Measurements from ENCODE around the gene CEP126.

DNA sequence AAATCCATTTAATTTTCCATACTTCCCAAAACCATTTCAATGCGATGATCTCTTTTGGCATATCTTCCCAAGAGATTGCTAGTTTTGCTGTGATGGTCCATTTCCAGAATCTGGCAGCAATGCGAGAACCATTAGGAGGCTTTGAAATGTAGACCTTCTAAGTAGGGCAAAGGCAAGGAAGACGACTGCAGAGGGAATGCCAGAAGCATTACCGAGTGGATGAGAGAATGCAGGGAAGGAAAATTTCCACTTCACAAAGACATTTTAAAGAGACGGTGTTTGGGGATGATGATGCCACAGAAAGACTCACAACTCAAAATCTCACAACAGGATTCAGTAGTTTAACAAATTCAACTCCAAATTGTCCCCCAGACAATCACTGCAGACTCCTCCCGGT lies 471 bp upstream of the CEP126 start:
- no peak for TF ChIP-seq POLR2A (IDR thresholded peaks at IDR 0.05)
- TF ChIP-seq, protein P1, sequence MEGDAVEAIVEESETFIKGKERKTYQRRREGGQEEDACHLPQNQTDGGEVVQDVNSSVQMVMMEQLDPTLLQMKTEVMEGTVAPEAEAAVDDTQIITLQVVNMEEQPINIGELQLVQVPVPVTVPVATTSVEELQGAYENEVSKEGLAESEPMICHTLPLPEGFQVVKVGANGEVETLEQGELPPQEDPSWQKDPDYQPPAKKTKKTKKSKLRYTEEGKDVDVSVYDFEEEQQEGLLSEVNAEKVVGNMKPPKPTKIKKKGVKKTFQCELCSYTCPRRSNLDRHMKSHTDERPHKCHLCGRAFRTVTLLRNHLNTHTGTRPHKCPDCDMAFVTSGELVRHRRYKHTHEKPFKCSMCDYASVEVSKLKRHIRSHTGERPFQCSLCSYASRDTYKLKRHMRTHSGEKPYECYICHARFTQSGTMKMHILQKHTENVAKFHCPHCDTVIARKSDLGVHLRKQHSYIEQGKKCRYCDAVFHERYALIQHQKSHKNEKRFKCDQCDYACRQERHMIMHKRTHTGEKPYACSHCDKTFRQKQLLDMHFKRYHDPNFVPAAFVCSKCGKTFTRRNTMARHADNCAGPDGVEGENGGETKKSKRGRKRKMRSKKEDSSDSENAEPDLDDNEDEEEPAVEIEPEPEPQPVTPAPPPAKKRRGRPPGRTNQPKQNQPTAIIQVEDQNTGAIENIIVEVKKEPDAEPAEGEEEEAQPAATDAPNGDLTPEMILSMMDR (IDR thresholded peaks at IDR 0.05), result no peak

Measured in uterus (tissue), 2 donors.